HepG2 (cell line): ENCODE results near the gene TSHZ2. TPM values are rescaled to one million over a fixed set of nuclear protein-coding genes. Genes with fewer than 3 reads are reported as not detected.

ENCODE experiments used
- ATAC-seq: fragments of 200-7000 bp; cut with Tn5 transposase; 3 replicates; pipeline ENCODE4 v1.9.1; 2020; ENCODE audit warnings: mild to moderate bottlenecking, moderate library complexity
- BruUV-seq: library from RNA; stranded (reverse); fragments of 400-500 nt; replicated peaks from 2 replicates; lab custom pipeline; 2021; lab: Mats Ljungman, UMichigan
- CTCF ChIA-PET: fragments of 300-600 bp; formaldehyde crosslinking; extraction: SDS; loops from one replicate; lab custom pipeline; 2021; ENCODE audit warnings: low total read pairs, inconsistent platforms, low intra/inter-chr PET ratio; lab: Yijun Ruan, JAX
- POLR2A ChIA-PET: fragments of 350-600 bp; sonication (Branson Sonifier 250); formaldehyde crosslinking; loops from one replicate; lab custom pipeline; 2020; ENCODE audit warnings: antibody characterized with exemption, inconsistent platforms; lab: Yijun Ruan, JAX
- DNase-seq: peaks from one replicate; pipeline ENCODE4 v3.0.0-alpha.2; 2015; ENCODE audit warnings: low spot score
- FAIRE-seq: peaks from 3 replicates; lab custom pipeline; 2011; peaks lifted over from hg19 to GRCh38; lab: Jason Lieb, UNC
- H2AFZ ChIP-seq: one replicate; pipeline ENCODE4 v1.6.1; 2011; ENCODE audit warnings: low read length, inconsistent platforms
- H3K27ac ChIP-seq: fragments of 300-600 bp; 3 replicates; pipeline ENCODE4 v1.8.0; 2011; ENCODE audit warnings: mixed run types, mild to moderate bottlenecking, mixed read lengths, low read length, inconsistent platforms; ENCODE audit not compliant: insufficient read depth; ENCODE audit errors: extremely low read length
- H3K27me3 ChIP-seq, 2 experiments: fragments of 200-600 bp in 1 of 2; 2 replicates in 1 of 2; 3 replicates in 1 of 2; pipeline versions ENCODE4 v1.6.0 to v1.8.0; 2011; ENCODE audit warnings: low read length in 2 of 2, mild to moderate bottlenecking in 2 of 2, moderate library complexity in 2 of 2, inconsistent platforms in 1 of 2; ENCODE audit not compliant: insufficient read depth in 2 of 2, control insufficient read depth in 1 of 2
- H3K36me3 ChIP-seq, 2 experiments: fragments of 200-600 bp in 1 of 2; replicated peaks in 1 of 2; 2 replicates in 1 of 2; 3 replicates in 1 of 2; pipeline versions ENCODE4 v1.5.1 to v1.8.0; 2011; ENCODE audit warnings: low read length in 2 of 2, inconsistent platforms in 1 of 2; ENCODE audit not compliant: insufficient read depth in 2 of 2, control insufficient read depth in 1 of 2
- H3K4me1 ChIP-seq: 2 replicates; pipeline ENCODE4 v1.5.1; 2012; ENCODE audit warnings: low read length, inconsistent platforms; ENCODE audit not compliant: insufficient read depth
- H3K4me2 ChIP-seq: 2 replicates; pipeline ENCODE4 v1.6.0; 2011; ENCODE audit warnings: low read depth, low read length, inconsistent platforms
- H3K4me3 ChIP-seq, 3 experiments: fragments of 200-600 bp in 1 of 3; sonication (generic), shearing (Covaris generic) in 1 of 3; replicated peaks in 1 of 3; 2 replicates each; pipeline ENCODE4 v1.5.1; 2011 to 2016; ENCODE audit warnings: low read length in 3 of 3, inconsistent platforms in 2 of 3, low read depth in 2 of 3, mild to moderate bottlenecking in 2 of 3, control low read depth in 1 of 3, mixed read lengths in 1 of 3; ENCODE audit not compliant: insufficient read depth in 1 of 3
- H3K79me2 ChIP-seq: one replicate; pipeline ENCODE4 v1.6.1; 2011; ENCODE audit warnings: low read length, inconsistent platforms; ENCODE audit not compliant: insufficient read depth
- H3K9ac ChIP-seq: 2 replicates; pipeline ENCODE4 v1.6.0; 2011; ENCODE audit warnings: mild to moderate bottlenecking, low read depth, low read length, inconsistent platforms; ENCODE audit not compliant: insufficient read depth
- H3K9me3 ChIP-seq: 2 replicates; pipeline ENCODE4 v1.5.1; 2012; ENCODE audit warnings: mild to moderate bottlenecking, low read length
- H4K20me1 ChIP-seq: 2 replicates; pipeline ENCODE4 v1.6.0; 2011; ENCODE audit warnings: inconsistent platforms, mild to moderate bottlenecking, low read length, moderate library complexity; ENCODE audit not compliant: insufficient read depth
- ATF7 ChIP-seq, 2 experiments: fragments of 450-650 bp in 1 of 2; sonication (generic) in 1 of 2; formaldehyde crosslinking in 1 of 2; IDR thresholded peaks; 2 replicates each; pipeline versions ENCODE4 v1.4.0 to v1.6.1; 2016 to 2020; ENCODE audit warnings: antibody characterized with exemption in 1 of 2, mild to moderate bottlenecking in 1 of 2, missing genetic modification reagents in 1 of 2
- CBFB ChIP-seq: sonication (generic); formaldehyde crosslinking; IDR thresholded peaks from 2 replicates; pipeline ENCODE4 v1.4.0; 2020; ENCODE audit warnings: missing genetic modification reagents
- CCAR2 ChIP-seq: fragments of 200-400 bp; formaldehyde crosslinking; optimal IDR thresholded peaks from 2 replicates; pipeline ENCODE3; 2018; ENCODE audit warnings: low read depth, mild to moderate bottlenecking, low read length, moderate library complexity
- FIP1L1 ChIP-seq: fragments of 200-400 bp; formaldehyde crosslinking; IDR thresholded peaks from 2 replicates; pipeline ENCODE4 v1.6.1; 2018; ENCODE audit warnings: low read depth, mild to moderate bottlenecking, low read length, moderate library complexity, borderline replicate concordance; ENCODE audit not compliant: insufficient read depth
- KLF12 ChIP-seq: sonication (generic); formaldehyde crosslinking; IDR thresholded peaks from 2 replicates; pipeline ENCODE4 v1.4.0; 2020; ENCODE audit warnings: missing genetic modification reagents, borderline replicate concordance
- KLF9 ChIP-seq: IDR thresholded peaks from 2 replicates; pipeline ENCODE4 v1.6.1; 2016; ENCODE audit warnings: low read depth
- MED13 ChIP-seq: sonication (generic); formaldehyde crosslinking; IDR thresholded peaks from 2 replicates; pipeline ENCODE4 v1.5.0; 2020; ENCODE audit warnings: missing genetic modification reagents
- NCOA5 ChIP-seq: sonication (generic); formaldehyde crosslinking; IDR thresholded peaks from 2 replicates; pipeline ENCODE4 v1.4.0; 2020; ENCODE audit warnings: missing genetic modification reagents
- NR2F2 ChIP-seq: IDR thresholded peaks from 2 replicates; pipeline ENCODE4 v1.6.1; 2012; ENCODE audit warnings: low read depth, inconsistent platforms, borderline replicate concordance
- ONECUT2 ChIP-seq: sonication (generic); formaldehyde crosslinking; IDR thresholded peaks from 2 replicates; pipeline ENCODE4 v1.4.0; 2020; ENCODE audit warnings: missing genetic modification reagents
- SP1 ChIP-seq, 2 experiments: fragments of 450-650 bp in 1 of 2; sonication (generic) in 1 of 2; formaldehyde crosslinking in 1 of 2; IDR thresholded peaks; 2 replicates each; pipeline versions ENCODE4 v1.4.0 to v1.6.1; 2016 to 2020; ENCODE audit warnings: missing genetic modification reagents in 1 of 2
- SRF ChIP-seq: IDR thresholded peaks from 2 replicates; pipeline ENCODE4 v1.6.1; 2011; ENCODE audit warnings: mild to moderate bottlenecking, low read depth, low read length, moderate library complexity
- TEAD3 ChIP-seq: optimal IDR thresholded peaks from 2 replicates; pipeline ENCODE3; 2016; ENCODE audit warnings: borderline replicate concordance
- TFE3 ChIP-seq: IDR thresholded peaks from 2 replicates; pipeline ENCODE4 v1.6.1; 2016
- WIZ ChIP-seq: sonication (generic); formaldehyde crosslinking; IDR thresholded peaks from 2 replicates; pipeline ENCODE4 v1.5.1; 2020; ENCODE audit warnings: mild to moderate bottlenecking, missing genetic modification reagents
- ZFP1 ChIP-seq: IDR thresholded peaks from 2 replicates; pipeline ENCODE4 v1.6.1; 2016
- ZNF274 ChIP-seq: sonication (generic); formaldehyde crosslinking; IDR thresholded peaks from 2 replicates; pipeline ENCODE4 v1.5.1; 2020; ENCODE audit warnings: mild to moderate bottlenecking, missing genetic modification reagents
- ZNF569 ChIP-seq: sonication (generic); formaldehyde crosslinking; IDR thresholded peaks from 2 replicates; pipeline ENCODE4 v1.5.0; 2020; ENCODE audit warnings: mild to moderate bottlenecking, missing genetic modification reagents, moderate library complexity, borderline replicate concordance
- WGBS: methylation state at CpG from one replicate; pipeline ENCODE4 v1.1.6; 2017; ENCODE audit warnings: low lambda C conversion rate; 5-methylcytosine and 5-hydroxymethylcytosine counted together
- in situ Hi-C: cut with HindIII; loops from 2 replicates; pipeline ENCODE4 v1.10.0; 2017; ENCODE audit warnings: low pct_unique_long_range_greater_than_20kb; ENCODE audit not compliant: extremely low pct_ligation_motif_present
- intact Hi-C: fragments of 100-400 bp; cut with micrococcal nuclease; formaldehyde crosslinking; loops from one replicate; pipeline ENCODE4 v1.10.0; 2022; ENCODE audit not compliant: unreplicated experiment
- polyA plus RNA-seq, 8 experiments: library from polyadenylated mRNA; depleted of rRNA in 3 of 8; stranded (reverse) in 7 of 8; unstranded in 1 of 8; fragments of >200 nt; fragmentation: Illumina TruSeq in 4 of 8; extraction: Trizol in 4 of 8; gene quantifications; 2 replicates each; pipeline versions ENCODE4 v1.2.1 to v1.2.3, GENCODE V29; 2011 to 2016; ENCODE audit warnings: low read depth in 4 of 8, missing spikeins in 1 of 8, mixed read lengths in 1 of 8; ENCODE audit not compliant: insufficient read depth in 1 of 8
- total RNA-seq, 5 experiments: library from RNA; depleted of rRNA; stranded (reverse); fragments of >200 nt; fragmentation: Illumina TruSeq; extraction: Trizol; gene quantifications; 2 replicates each; pipeline ENCODE4 v1.2.3, GENCODE V29; 2016; ENCODE audit warnings: low read depth in 1 of 5

Gene TSHZ2
- total and polyA plus RNA-seq, 2 of the 13 experiments (the other 11 are each of a cell fraction or from before 2014, with no cell fraction given), result 0.01 TPM; not detected in 1

GRCh38 chr20:52978851-52979250 is 6.7 kb downstream of the TSHZ2 start:
- no peaks in the 10 kb centered on the region for H3K4me1 ChIP-seq
- BruUV-seq, result no TSS peak
- no peak for ATAC-seq
- no peak overlapping the region for H3K4me2 ChIP-seq
- H3K79me2 ChIP-seq, result no peaks in the 10 kb centered on the region
- in situ Hi-C loops (no loop called here), intact Hi-C loops (no loop called here)
- TF ChIP-seq KLF12 (CRISPR knock-in tag) (no peak), NR2F2 (no peak), CCAR2 (no peak), ZNF274 (no peak), ATF7 (IDR thresholded peaks at IDR 0.05) (no peak), ATF7 (CRISPR knock-in tag; IDR thresholded peaks at IDR 0.05) (no peak), FIP1L1 (no peak), WIZ (no peak), CBFB (CRISPR knock-in tag) (no peak), NCOA5 (CRISPR knock-in tag) (no peak), TEAD3 (CRISPR knock-in tag) (no peak), SP1 (IDR thresholded peaks at IDR 0.05) (no peak), SP1 (CRISPR knock-in tag; IDR thresholded peaks at IDR 0.05) (no peak), TFE3 (no peak), MED13 (no peak), ZFP1 (CRISPR knock-in tag) (no peak), ZNF569 (CRISPR knock-in tag) (no peak), ONECUT2 (CRISPR knock-in tag) (no peak), SRF (no peak), KLF9 (CRISPR knock-in tag) (no peak)
- TF ChIP-seq, all 625 proteins: peak for 0
- FAIRE-seq, result no peak
- Histone ChIP-seq H2AFZ (no peak overlapping the region), H3K27ac (no peak overlapping the region), H4K20me1 (no peaks in the 10 kb centered on the region), H3K9ac (no peak overlapping the region), H3K9me3 (no peaks in the 10 kb centered on the region), H3K4me3 (no peak overlapping the region), H3K27me3 (peaks cover 0 to 11% of the 10 kb centered on the region in 2 experiments; a peak in 3 of 5 replicates), H3K36me3 (no peaks in the 10 kb centered on the region)
- ChIA-PET POLR2A (no interaction called here), CTCF (no interaction called here)
- WGBS, result 1% methylated on average over 2 of the region's 2 CpGs
- no peak for DNase-seq
